ENCODE data around the gene CRACR2B. TPM values are rescaled to one million over a fixed set of nuclear protein-coding genes. Genes with fewer than 3 reads are reported as not detected.

The CRACR2B gene
- total RNA-seq, 3 donors from 2014 or later (not counting 1 experiment from before 2014, with no cell fraction given) = 3.4 to 10.1 (median 3.8) TPM

GRCh38 chr11:865462-866430 lies 38.0 kb downstream of the CRACR2B start:
- H3K36me3 Mint-ChIP-seq = no peaks in the 10 kb centered on the region
- intact Hi-C loops (cut with micrococcal nuclease) = no loop called here
- Histone ChIP-seq H3K27me3 (ENCODE audit: control insufficient read depth, insufficient read depth, low read length) (no peaks in the 10 kb centered on the region), H3K36me3 (ENCODE audit: control insufficient read depth, insufficient read depth, low read length) (no peaks in the 10 kb centered on the region), H3K27ac (ENCODE audit: low read length) (no peak overlapping the region), H3K9me3 (ENCODE audit: control insufficient read depth, insufficient read depth, low read length) (no peaks in the 10 kb centered on the region), H3K4me1 (ENCODE audit: control insufficient read depth, insufficient read depth, low read length) (no peaks in the 10 kb centered on the region), H3K4me3 (ENCODE audit: low read length) (no peak overlapping the region)
- H3K27ac Mint-ChIP-seq = no peak overlapping the region
- 82% methylated on average over 41 of the region's 41 CpGs for whole genome bisulfite sequencing (ENCODE audit: insufficient coverage)
- H3K27me3 Mint-ChIP-seq (ENCODE audit: low read depth in 2 of 2) = no peaks in the 10 kb centered on the region
- H3K4me1 Mint-ChIP-seq = no peaks in the 10 kb centered on the region
- no peaks in the 10 kb centered on the region for H3K9me3 Mint-ChIP-seq
- TF ChIP-seq, protein P1, sequence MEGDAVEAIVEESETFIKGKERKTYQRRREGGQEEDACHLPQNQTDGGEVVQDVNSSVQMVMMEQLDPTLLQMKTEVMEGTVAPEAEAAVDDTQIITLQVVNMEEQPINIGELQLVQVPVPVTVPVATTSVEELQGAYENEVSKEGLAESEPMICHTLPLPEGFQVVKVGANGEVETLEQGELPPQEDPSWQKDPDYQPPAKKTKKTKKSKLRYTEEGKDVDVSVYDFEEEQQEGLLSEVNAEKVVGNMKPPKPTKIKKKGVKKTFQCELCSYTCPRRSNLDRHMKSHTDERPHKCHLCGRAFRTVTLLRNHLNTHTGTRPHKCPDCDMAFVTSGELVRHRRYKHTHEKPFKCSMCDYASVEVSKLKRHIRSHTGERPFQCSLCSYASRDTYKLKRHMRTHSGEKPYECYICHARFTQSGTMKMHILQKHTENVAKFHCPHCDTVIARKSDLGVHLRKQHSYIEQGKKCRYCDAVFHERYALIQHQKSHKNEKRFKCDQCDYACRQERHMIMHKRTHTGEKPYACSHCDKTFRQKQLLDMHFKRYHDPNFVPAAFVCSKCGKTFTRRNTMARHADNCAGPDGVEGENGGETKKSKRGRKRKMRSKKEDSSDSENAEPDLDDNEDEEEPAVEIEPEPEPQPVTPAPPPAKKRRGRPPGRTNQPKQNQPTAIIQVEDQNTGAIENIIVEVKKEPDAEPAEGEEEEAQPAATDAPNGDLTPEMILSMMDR (IDR thresholded peaks at IDR 0.05) = no peak
- no peak overlapping the region for H3K4me3 Mint-ChIP-seq
- DNase-seq (no peak), ATAC-seq (no peak)

DNA sequence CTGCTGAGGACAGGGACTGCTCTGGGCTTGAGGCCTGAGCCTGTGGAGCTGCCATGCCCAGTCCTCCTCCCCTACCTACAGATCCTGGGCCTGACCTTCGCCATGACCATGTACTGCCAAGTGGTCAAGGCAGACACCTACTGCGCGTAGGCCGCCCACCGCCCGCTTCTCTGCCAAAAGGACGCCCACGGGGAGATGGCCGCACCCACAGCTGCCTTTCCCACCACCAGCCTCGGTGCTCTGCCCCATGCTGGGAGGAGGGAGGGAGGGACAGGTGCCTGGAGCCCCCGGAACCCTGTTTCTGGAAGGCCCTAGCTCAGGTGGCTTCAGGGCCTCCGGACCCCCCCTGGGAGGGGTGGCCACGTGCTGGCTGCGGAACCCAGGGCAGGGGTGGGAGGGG lies 38.8 kb downstream of the CRACR2B start:
- Mint-ChIP-seq H3K4me3 (no peak overlapping the region), H3K36me3 (no peaks in the 10 kb centered on the region), H3K9me3 (no peaks in the 10 kb centered on the region), H3K27me3 (ENCODE audit: low read depth in 2 of 2) (no peaks in the 10 kb centered on the region), H3K27ac (no peak overlapping the region), H3K4me1 (no peaks in the 10 kb centered on the region)
- Histone ChIP-seq H3K4me1 (ENCODE audit: control insufficient read depth, insufficient read depth, low read length) (no peaks in the 10 kb centered on the region), H3K27ac (ENCODE audit: low read length) (no peak overlapping the region), H3K27me3 (ENCODE audit: control insufficient read depth, insufficient read depth, low read length) (no peaks in the 10 kb centered on the region), H3K9me3 (ENCODE audit: control insufficient read depth, insufficient read depth, low read length) (no peaks in the 10 kb centered on the region), H3K36me3 (ENCODE audit: control insufficient read depth, insufficient read depth, low read length) (no peaks in the 10 kb centered on the region), H3K4me3 (ENCODE audit: low read length) (no peak overlapping the region)
- DNase-seq = no peak
- ATAC-seq = no peak
- TF ChIP-seq, protein P1 (IDR thresholded peaks at IDR 0.05) = no peak
- intact Hi-C loops (cut with micrococcal nuclease) = no loop called here
- 93% methylated on average over 14 of the region's 14 CpGs for WGBS (ENCODE audit: insufficient coverage)

DNA sequence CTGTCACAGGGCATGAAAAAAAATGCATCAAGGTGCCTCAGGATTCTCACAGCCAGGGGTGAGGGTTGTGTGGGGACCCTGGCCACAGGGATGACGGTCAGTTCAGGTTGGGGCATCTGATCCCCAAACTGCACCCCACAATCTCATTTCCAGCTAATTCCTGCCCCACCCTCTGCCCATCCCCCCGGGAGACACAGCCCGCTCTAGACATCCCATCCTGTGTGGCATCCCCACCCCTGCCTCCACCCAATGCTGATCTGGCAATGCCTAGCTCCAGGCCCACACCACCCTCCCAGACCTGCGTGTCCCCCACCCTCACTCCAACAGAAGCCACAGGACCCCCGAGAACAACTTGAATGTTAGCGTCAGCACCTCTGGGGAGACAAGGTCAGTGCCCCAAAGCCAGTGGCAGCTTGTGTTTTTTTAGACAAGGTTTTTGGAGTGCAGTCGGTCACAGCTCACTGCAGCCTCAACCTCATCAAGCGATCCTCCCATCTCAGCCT lies 40.2 kb downstream of the CRACR2B start:
- TF ChIP-seq, protein P1 (IDR thresholded peaks at IDR 0.05) = no peak
- no peaks in the 10 kb centered on the region for H3K4me1 ChIP-seq (ENCODE audit: control insufficient read depth, insufficient read depth, low read length)

More for the DNA sequence above, 40.2 kb downstream of the CRACR2B start:
- no peaks in the 10 kb centered on the region for H3K9me3 Mint-ChIP-seq
- DNase-seq = no peak
- intact Hi-C loops (cut with micrococcal nuclease) = no loop called here
- H3K4me1 Mint-ChIP-seq = no peaks in the 10 kb centered on the region
- no peak overlapping the region for H3K27ac Mint-ChIP-seq
- no peak overlapping the region for H3K27ac ChIP-seq (ENCODE audit: low read length)
- no peaks in the 10 kb centered on the region for H3K36me3 Mint-ChIP-seq
- no peaks in the 10 kb centered on the region for H3K27me3 Mint-ChIP-seq (ENCODE audit: low read depth in 2 of 2)
- no peaks in the 10 kb centered on the region for H3K9me3 ChIP-seq (ENCODE audit: control insufficient read depth, insufficient read depth, low read length)
- WGBS (ENCODE audit: insufficient coverage) = 91% methylated on average over 8 of the region's 8 CpGs
- H3K4me3 ChIP-seq (ENCODE audit: low read length) = no peak overlapping the region
- H3K36me3 ChIP-seq (ENCODE audit: control insufficient read depth, insufficient read depth, low read length) = no peaks in the 10 kb centered on the region
- H3K27me3 ChIP-seq (ENCODE audit: control insufficient read depth, insufficient read depth, low read length) = no peaks in the 10 kb centered on the region
- ATAC-seq = no peak
- no peak overlapping the region for H3K4me3 Mint-ChIP-seq
